ENCODE results near the gene MAD1L1.

Gene MAD1L1

GRCh38 chr7:1923409-1924257 lies 309.1 kb downstream of the MAD1L1 start:
- no peaks in the 10 kb centered on the region for H3K9me3 ChIP-seq (ENCODE audit: control insufficient read depth, insufficient read depth, low read length)
- no peak overlapping the region for H3K9ac ChIP-seq (ENCODE audit: low read depth, low read length)
- H3K4me1 ChIP-seq (ENCODE audit: insufficient read depth, low read length), result no peaks in the 10 kb centered on the region
- no peaks in the 10 kb centered on the region for H3K36me3 ChIP-seq (ENCODE audit: insufficient read depth, low read length)

- H3K4me1 ChIP-seq (ENCODE audit: insufficient read depth, low read length), result no peaks in the 10 kb centered on the region
- H3K9me3 ChIP-seq (ENCODE audit: control insufficient read depth, insufficient read depth, low read length), result no peaks in the 10 kb centered on the region
- no peaks in the 10 kb centered on the region for H3K36me3 ChIP-seq (ENCODE audit: insufficient read depth, low read length)
- no peak overlapping the region for H3K9ac ChIP-seq (ENCODE audit: low read depth, low read length)
Observed at GRCh38 chr7:1922870-1923236, 309.9 kb downstream of the MAD1L1 start.

GRCh38 chr7:1922071-1922869 lies 310.5 kb downstream of the MAD1L1 start:
- Histone ChIP-seq H3K9me3 (ENCODE audit: control insufficient read depth, insufficient read depth, low read length) (no peaks in the 10 kb centered on the region), H3K4me1 (ENCODE audit: insufficient read depth, low read length) (no peaks in the 10 kb centered on the region), H3K36me3 (ENCODE audit: insufficient read depth, low read length) (no peaks in the 10 kb centered on the region), H3K9ac (ENCODE audit: low read depth, low read length) (no peak overlapping the region)

GRCh38 chr7:1920881-1921280 lies 311.9 kb downstream of the MAD1L1 start:
- no peaks in the 10 kb centered on the region for H3K4me1 ChIP-seq (ENCODE audit: insufficient read depth, low read length)
- H3K9me3 ChIP-seq (ENCODE audit: control insufficient read depth, insufficient read depth, low read length), result no peaks in the 10 kb centered on the region
- no peak overlapping the region for H3K9ac ChIP-seq (ENCODE audit: low read depth, low read length)
- H3K36me3 ChIP-seq (ENCODE audit: insufficient read depth, low read length), result no peaks in the 10 kb centered on the region

- H3K4me1 ChIP-seq (ENCODE audit: insufficient read depth, low read length), result no peaks in the 10 kb centered on the region
- H3K9me3 ChIP-seq (ENCODE audit: control insufficient read depth, insufficient read depth, low read length), result no peaks in the 10 kb centered on the region
- H3K9ac ChIP-seq (ENCODE audit: low read depth, low read length), result no peak overlapping the region
- no peaks in the 10 kb centered on the region for H3K36me3 ChIP-seq (ENCODE audit: insufficient read depth, low read length)
Observed at GRCh38 chr7:1920266-1920681, 312.5 kb downstream of the MAD1L1 start.

GRCh38 chr7:1919539-1920265 lies 313.0 kb downstream of the MAD1L1 start:
- Histone ChIP-seq H3K36me3 (ENCODE audit: insufficient read depth, low read length) (no peaks in the 10 kb centered on the region), H3K9ac (ENCODE audit: low read depth, low read length) (no peak overlapping the region), H3K9me3 (ENCODE audit: control insufficient read depth, insufficient read depth, low read length) (no peaks in the 10 kb centered on the region), H3K4me1 (ENCODE audit: insufficient read depth, low read length) (no peaks in the 10 kb centered on the region)

- no peaks in the 10 kb centered on the region for H3K9me3 ChIP-seq (ENCODE audit: control insufficient read depth, insufficient read depth, low read length)
- H3K9ac ChIP-seq (ENCODE audit: low read depth, low read length), result no peak overlapping the region
- H3K36me3 ChIP-seq (ENCODE audit: insufficient read depth, low read length), result no peaks in the 10 kb centered on the region
- H3K4me1 ChIP-seq (ENCODE audit: insufficient read depth, low read length), result no peaks in the 10 kb centered on the region
Observed at GRCh38 chr7:1918881-1919525, 313.7 kb downstream of the MAD1L1 start.

- Histone ChIP-seq H3K9me3 (ENCODE audit: control insufficient read depth, insufficient read depth, low read length) (no peaks in the 10 kb centered on the region), H3K4me1 (ENCODE audit: insufficient read depth, low read length) (no peaks in the 10 kb centered on the region; the same call in 1 of the 2 replicates)
Observed at GRCh38 chr7:1918063-1918645, 314.6 kb downstream of the MAD1L1 start.

GRCh38 chr7:1917221-1918062 lies 315.3 kb downstream of the MAD1L1 start:
- Histone ChIP-seq H3K9me3 (ENCODE audit: control insufficient read depth, insufficient read depth, low read length) (no peaks in the 10 kb centered on the region), H3K36me3 (ENCODE audit: insufficient read depth, low read length) (no peaks in the 10 kb centered on the region), H3K4me1 (ENCODE audit: insufficient read depth, low read length) (no peaks in the 10 kb centered on the region; the same call in 1 of the 2 replicates), H3K9ac (ENCODE audit: low read depth, low read length) (no peak overlapping the region)

More at GRCh38 chr7:1918063-1918645, 314.6 kb downstream of the MAD1L1 start:
- Histone ChIP-seq H3K9ac (ENCODE audit: low read depth, low read length) (no peak overlapping the region), H3K36me3 (ENCODE audit: insufficient read depth, low read length) (no peaks in the 10 kb centered on the region)

GRCh38 chr7:1916601-1916970 lies 316.2 kb downstream of the MAD1L1 start:
- Histone ChIP-seq H3K9ac (ENCODE audit: low read depth, low read length) (no peak overlapping the region), H3K36me3 (ENCODE audit: insufficient read depth, low read length) (no peaks in the 10 kb centered on the region)

GRCh38 chr7:1915956-1916600 lies 316.7 kb downstream of the MAD1L1 start:
- Histone ChIP-seq H3K9ac (ENCODE audit: low read depth, low read length) (no peak overlapping the region), H3K9me3 (ENCODE audit: control insufficient read depth, insufficient read depth, low read length) (no peaks in the 10 kb centered on the region), H3K4me1 (ENCODE audit: insufficient read depth, low read length) (no peaks in the 10 kb centered on the region; the same call in 1 of the 2 replicates), H3K36me3 (ENCODE audit: insufficient read depth, low read length) (no peaks in the 10 kb centered on the region)

More at GRCh38 chr7:1916601-1916970, 316.2 kb downstream of the MAD1L1 start:
- no peaks in the 10 kb centered on the region for H3K9me3 ChIP-seq (ENCODE audit: control insufficient read depth, insufficient read depth, low read length)
- H3K4me1 ChIP-seq (ENCODE audit: insufficient read depth, low read length), result no peaks in the 10 kb centered on the region; the same call in 1 of the 2 replicates

GRCh38 chr7:1915326-1915725 lies 317.4 kb downstream of the MAD1L1 start:
- Histone ChIP-seq H3K9me3 (ENCODE audit: control insufficient read depth, insufficient read depth, low read length) (no peaks in the 10 kb centered on the region), H3K9ac (ENCODE audit: low read depth, low read length) (no peak overlapping the region), H3K4me1 (ENCODE audit: insufficient read depth, low read length) (no peaks in the 10 kb centered on the region; the same call in 1 of the 2 replicates), H3K36me3 (ENCODE audit: insufficient read depth, low read length) (no peaks in the 10 kb centered on the region)

Data from ES-I3 (cell line).